ENCODE results near the gene PAQR6.

DNA sequence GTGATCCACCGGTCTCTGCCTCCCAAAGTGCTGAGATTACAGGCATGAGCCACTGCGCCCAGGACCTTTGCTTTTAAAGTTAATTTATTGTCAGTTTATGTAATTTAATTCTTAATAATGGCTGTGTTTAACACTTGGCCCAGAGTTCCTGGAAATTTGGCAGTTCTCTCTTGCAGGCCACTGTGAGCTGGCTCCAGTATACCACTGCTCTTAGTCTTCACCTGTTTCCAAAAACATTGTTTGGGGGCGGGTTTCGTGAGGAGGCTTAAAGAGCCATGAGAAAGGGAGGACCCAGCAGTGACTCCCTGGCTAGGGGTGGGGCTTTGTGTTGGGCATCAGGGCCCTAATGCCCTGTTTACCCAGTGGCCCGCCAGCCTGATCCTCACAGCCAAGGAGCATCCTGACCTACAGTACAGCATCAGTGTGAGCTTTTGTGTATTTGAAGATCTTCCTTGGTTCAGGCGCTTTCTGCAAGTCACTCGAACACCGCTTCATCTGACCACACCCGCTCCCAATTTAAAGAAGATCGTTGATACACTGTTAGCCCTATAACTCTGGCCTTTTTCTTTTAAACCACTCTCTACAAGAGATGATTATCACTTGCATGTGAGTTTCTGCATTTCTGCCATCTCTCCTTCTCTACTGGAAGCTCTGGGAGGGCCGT lies 17.9 kb downstream of the PAQR6 start:
- TF ChIP-seq, protein P1, sequence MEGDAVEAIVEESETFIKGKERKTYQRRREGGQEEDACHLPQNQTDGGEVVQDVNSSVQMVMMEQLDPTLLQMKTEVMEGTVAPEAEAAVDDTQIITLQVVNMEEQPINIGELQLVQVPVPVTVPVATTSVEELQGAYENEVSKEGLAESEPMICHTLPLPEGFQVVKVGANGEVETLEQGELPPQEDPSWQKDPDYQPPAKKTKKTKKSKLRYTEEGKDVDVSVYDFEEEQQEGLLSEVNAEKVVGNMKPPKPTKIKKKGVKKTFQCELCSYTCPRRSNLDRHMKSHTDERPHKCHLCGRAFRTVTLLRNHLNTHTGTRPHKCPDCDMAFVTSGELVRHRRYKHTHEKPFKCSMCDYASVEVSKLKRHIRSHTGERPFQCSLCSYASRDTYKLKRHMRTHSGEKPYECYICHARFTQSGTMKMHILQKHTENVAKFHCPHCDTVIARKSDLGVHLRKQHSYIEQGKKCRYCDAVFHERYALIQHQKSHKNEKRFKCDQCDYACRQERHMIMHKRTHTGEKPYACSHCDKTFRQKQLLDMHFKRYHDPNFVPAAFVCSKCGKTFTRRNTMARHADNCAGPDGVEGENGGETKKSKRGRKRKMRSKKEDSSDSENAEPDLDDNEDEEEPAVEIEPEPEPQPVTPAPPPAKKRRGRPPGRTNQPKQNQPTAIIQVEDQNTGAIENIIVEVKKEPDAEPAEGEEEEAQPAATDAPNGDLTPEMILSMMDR (IDR thresholded peaks at IDR 0.05), result no peak
- no peak for TF ChIP-seq POLR2A (IDR thresholded peaks at IDR 0.05)
